Motor neuron (in vitro differentiated cells): ENCODE results near the gene ARF1. TPM values are rescaled to one million over a fixed set of nuclear protein-coding genes. Genes with fewer than 3 reads are reported as not detected.
"Not testable (repeated sequence)": the region's sequence is repeated elsewhere in the genome, so short reads cannot be mapped to it uniquely, and the experiment has no call there.

Source experiments
- ATAC-seq, 8 experiments: fragments of 200-7000 bp; cut with Tn5 transposase; replicated peaks in 6 of 8; 2 replicates each; pipeline ENCODE4 v1.8.0; 2021; ENCODE audit warnings: mild to moderate bottlenecking in 8 of 8, moderate library complexity in 8 of 8
- H3K27ac ChIP-seq, 2 donors: fragments of 250-450 bp; sonication (Bioruptor Pico); 2 replicates each; pipeline ENCODE4 v1.9.0; 2021; ENCODE audit warnings: antibody characterized with exemption in 2 of 2, mild to moderate bottlenecking in 2 of 2, moderate library complexity in 1 of 2
- H3K4me1 ChIP-seq, 2 donors: fragments of 250-450 bp; sonication (Bioruptor Pico); replicated peaks in 1 of 2; 2 replicates each; pipeline ENCODE4 v1.6.1; 2021; ENCODE audit warnings: antibody characterized with exemption in 2 of 2, mild to moderate bottlenecking in 2 of 2, moderate library complexity in 1 of 2
- H3K4me3 ChIP-seq, 5 donors: fragments of 250-450 bp; sonication (Bioruptor Pico); 2 replicates each; pipeline ENCODE4 v1.9.0; 2021; ENCODE audit warnings: antibody characterized with exemption in 5 of 5, mild to moderate bottlenecking in 5 of 5, moderate library complexity in 4 of 5
- WGBS, 10 experiments: fragments of 450-650 bp; shearing (Covaris generic); methylation state at CpG; one replicate each; pipeline ENCODE4 v1.0.0; 2022; 5-methylcytosine and 5-hydroxymethylcytosine counted together
- in situ Hi-C, 9 experiments: fragments of 400-800 bp; cut with MboI; loops; one replicate each; pipeline ENCODE4 v1.15.0; 2021; ENCODE audit warnings: low sequenced_read_pairs in 9 of 9, low pct_unique_long_range_greater_than_20kb in 2 of 9; ENCODE audit not compliant: unreplicated experiment in 9 of 9
- total RNA-seq, 8 experiments: library from RNA; unstranded; fragments of 300-600 nt; gene quantifications; 2 replicates each; pipeline versions ENCODE4 v1.2.3 to v1.2.4, GENCODE V29; 2022

ARF1 gene
- total RNA-seq, 8 experiments from 2014 or later, result 255 to 597 (median 339) TPM

DNA sequence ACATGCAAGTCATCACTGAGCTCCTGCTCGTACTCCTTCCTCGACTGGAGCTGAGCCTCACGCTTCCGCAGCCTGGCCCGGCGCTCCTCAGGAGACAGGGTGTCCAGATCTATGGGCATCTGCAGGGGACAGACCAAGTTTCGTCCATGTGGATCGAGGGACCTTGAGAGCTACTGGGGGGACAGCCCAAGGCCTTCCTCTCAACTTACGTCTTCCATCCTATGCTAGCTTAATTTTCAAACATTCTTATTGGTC is 24.2 kb downstream of the ARF1 start:
- WGBS, 10 experiments, result 62 to 100% (median 92%) methylated on average over 1 to 7 of the region's 9 CpGs; no CpG with 5 or more reads in 2 of the 10 experiments
- no peak for ATAC-seq
- H3K4me1 ChIP-seq, result peaks cover 15 to 21% of the 10 kb centered on the region in 2 donors
- in situ Hi-C loops, result no loop called here
- H3K27ac ChIP-seq, result no peak overlapping the region
- H3K4me3 ChIP-seq, result no peak overlapping the region

GRCh38 chr1:228107636-228108035 is 25.1 kb downstream of the ARF1 start:
- no peak for ATAC-seq
- Histone ChIP-seq H3K4me3 (peak overlapping the region in 1 of 5 donors; percentile 99), H3K27ac (no peak overlapping the region), H3K4me1 (peaks cover 13 to 19% of the 10 kb centered on the region in 2 donors)
- in situ Hi-C loops, result no loop called here
- 95 to 100% (median 95%) methylated on average over 4 to 7 of the region's 19 CpGs; no CpG with 5 or more reads in 7 of the 10 experiments for WGBS, 10 experiments

DNA sequence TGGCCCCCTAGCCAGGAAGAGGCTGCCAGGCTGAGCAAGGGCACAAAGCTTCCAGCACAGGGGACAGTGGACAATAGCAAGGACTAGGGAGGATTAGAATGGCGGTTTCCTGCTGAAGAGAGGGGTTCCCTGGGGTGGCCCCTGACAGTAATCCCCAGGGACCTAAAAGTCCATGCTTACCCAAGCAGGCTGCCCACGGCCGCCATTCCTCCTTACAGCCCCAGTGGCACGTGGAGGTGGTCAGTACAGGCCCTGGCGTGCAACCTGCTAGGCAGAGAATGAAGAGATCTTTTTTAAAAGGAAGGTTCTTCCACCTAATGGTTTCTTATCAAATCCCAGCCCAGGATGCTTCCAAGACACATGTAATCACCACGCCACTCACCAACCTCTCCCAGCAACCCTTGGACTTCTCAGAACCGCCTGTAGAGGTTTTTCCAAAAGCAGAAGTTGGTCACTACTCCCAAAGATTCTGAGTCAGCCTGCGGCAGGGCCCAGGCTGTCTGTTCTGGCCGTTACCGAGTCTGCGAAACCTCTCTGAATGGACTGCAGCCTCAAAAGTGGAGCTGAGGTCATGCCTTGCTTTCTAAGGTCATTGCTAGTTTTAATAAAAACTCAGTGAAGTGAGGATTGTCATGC is 25.7 kb downstream of the ARF1 start:
- peaks cover 13 to 19% of the 10 kb centered on the region in 2 donors for H3K4me1 ChIP-seq
- no peak for ATAC-seq
- in situ Hi-C loops, result no loop called here
- peak overlapping the region; percentile 87 to 94 for H3K27ac ChIP-seq
- WGBS, 10 experiments, result 58 to 80% (median 74%) methylated on average over 4 to 9 of the region's 11 CpGs; no CpG with 5 or more reads in 3 of the 10 experiments
- H3K4me3 ChIP-seq, result peak overlapping the region; percentile 72 to 99 (median 94)

GRCh38 chr1:228108742-228109072 is 26.2 kb downstream of the ARF1 start:
- H3K4me1 ChIP-seq, result peaks cover 13 to 16% of the 10 kb centered on the region in 2 donors
- whole genome bisulfite sequencing, 10 experiments, result 0 to 10% (median 0%) methylated on average over 1 to 8 of the region's 8 CpGs; no CpG with 5 or more reads in 2 of the 10 experiments
- peak overlapping the region; percentile 72 to 99 (median 94) for H3K4me3 ChIP-seq
- in situ Hi-C loops, result no loop called here
- peak in 2 of 8 experiments; percentile 2 to 3 for ATAC-seq
- H3K27ac ChIP-seq, result peak overlapping the region; percentile 87 to 94

- Histone ChIP-seq H3K4me3 (peak within 1 kb of the TSS; percentile 72 to 99 (median 94)), H3K27ac (peak within 1 kb of the TSS; percentile 87 to 94), H3K4me1 (peaks cover 12 to 13% of the 10 kb centered on the region in 2 donors)
- WGBS, 10 experiments, result 0 to 9% methylated on average over 1 to 4 of the region's 66 CpGs; no CpG with 5 or more reads in 8 of the 10 experiments
- in situ Hi-C loops, result no loop called here
- ATAC-seq, result peak; percentile 82 to 96 (median 87)
These were observed 26.8 kb downstream of the ARF1 start, which contains the start of gene MRPL55 for GRCh38 chr1:228109073-228109961. Gene MRPL55, minus strand, starts transcription at chr1:228109299. Its CDS starts 1,039 bp downstream, at chr1:228108260.

- peak overlapping the region; percentile 72 to 99 (median 94) for H3K4me3 ChIP-seq
- in situ Hi-C loops, result no loop called here
- H3K4me1 ChIP-seq, result peaks cover 12 to 13% of the 10 kb centered on the region in 2 donors
- H3K27ac ChIP-seq, result peak overlapping the region; percentile 69 to 80
- ATAC-seq, result peak in 6 of 8 experiments; percentile 3 to 26 (median 14)
- 27 to 100% (median 58%) methylated on average over 1 to 6 of the region's 15 CpGs; no CpG with 5 or more reads in 3 of the 10 experiments for WGBS, 10 experiments
These were observed 27.5 kb downstream of the ARF1 start for GRCh38 chr1:228109962-228110488.

GRCh38 chr1:228110556-228110955 is 28.0 kb downstream of the ARF1 start:
- H3K4me3 ChIP-seq, result peak overlapping the region; percentile 72 to 99 (median 94)
- peak overlapping the region in 1 of 2 donors; percentile 80 for H3K27ac ChIP-seq
- ATAC-seq, result no peak
- in situ Hi-C loops, result no loop called here
- H3K4me1 ChIP-seq, result peaks cover 12 to 13% of the 10 kb centered on the region in 2 donors
- 64 to 100% (median 88%) methylated on average over 2 to 7 of the region's 7 CpGs for WGBS, 10 experiments

DNA sequence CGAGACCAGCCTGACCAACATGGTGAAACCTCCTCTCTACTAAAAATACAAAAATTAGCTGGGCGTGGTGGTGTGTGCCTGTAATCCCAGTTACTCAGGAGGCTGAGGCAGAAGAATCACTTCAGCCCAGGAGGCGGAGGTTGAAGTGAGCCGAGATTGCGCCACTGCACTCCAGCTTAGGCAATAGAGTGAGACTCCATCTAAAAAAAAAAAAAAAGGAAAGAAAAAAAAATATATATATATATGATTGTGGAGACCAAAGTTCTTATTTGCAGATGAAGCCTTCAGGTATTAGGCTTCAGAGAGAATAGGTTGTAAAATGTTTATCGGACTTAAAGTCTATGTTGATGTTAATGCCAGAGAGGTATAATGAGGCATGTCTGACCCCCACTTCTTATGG is 28.8 kb downstream of the ARF1 start:
- ATAC-seq, H3K4me3 ChIP-seq, H3K27ac ChIP-seq, in situ Hi-C loops: not testable (repeated sequence)
- 50 to 100% (median 94%) methylated on average over 1 to 6 of the region's 6 CpGs for WGBS, 10 experiments
- peaks cover 12 to 13% of the 10 kb centered on the region in 2 donors for H3K4me1 ChIP-seq

DNA sequence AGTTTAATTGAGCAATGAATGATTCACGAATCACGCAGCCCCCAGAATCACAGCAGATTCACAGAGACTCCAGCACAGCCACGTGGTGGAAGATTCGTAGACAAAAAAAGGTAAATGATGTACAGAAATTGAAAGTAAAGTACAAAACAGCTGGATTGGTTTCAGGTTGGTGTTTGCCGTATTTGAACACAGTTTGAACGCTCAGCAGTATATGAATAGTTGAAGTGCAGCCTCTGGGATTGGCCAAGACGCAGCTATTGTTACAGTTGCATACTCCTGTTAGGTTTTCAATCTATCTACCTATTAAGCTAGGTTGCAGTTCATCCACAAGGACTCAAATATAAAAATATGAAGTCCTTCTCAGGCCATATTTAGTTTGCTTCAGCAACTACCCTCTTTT is 29.7 kb downstream of the ARF1 start:
- 75 to 100% (median 88%) methylated on average over 3 to 7 of the region's 7 CpGs for WGBS, 10 experiments
- Histone ChIP-seq H3K4me1 (peaks cover 12 to 13% of the 10 kb centered on the region in 2 donors), H3K4me3 (no peak overlapping the region), H3K27ac (no peak overlapping the region)
- in situ Hi-C loops, result no loop called here
- ATAC-seq, result no peak

DNA sequence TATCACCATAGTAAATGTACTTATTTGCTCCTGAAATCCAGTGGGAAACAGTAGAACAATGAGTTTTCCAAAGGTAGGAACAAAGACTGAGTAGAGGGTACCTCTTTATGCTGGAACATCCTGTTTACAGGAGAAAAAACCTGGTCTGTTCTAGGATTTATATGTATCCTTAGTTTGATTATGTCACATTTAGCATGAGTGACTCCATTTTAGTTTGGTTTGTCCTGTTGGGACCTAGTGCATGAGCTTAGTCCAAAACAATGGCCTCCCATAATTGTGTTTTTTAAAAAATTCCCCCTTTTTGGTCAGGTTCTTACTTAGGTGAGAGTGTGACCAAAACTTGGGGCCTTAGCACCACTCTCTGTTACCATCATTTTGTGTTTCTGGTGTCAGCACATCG is 30.1 kb downstream of the ARF1 start:
- 14 to 86% (median 60%) methylated on average over 1 of the region's 1 CpG; no CpG with 5 or more reads in 2 of the 10 experiments for WGBS, 10 experiments
- no peak for ATAC-seq

DNA sequence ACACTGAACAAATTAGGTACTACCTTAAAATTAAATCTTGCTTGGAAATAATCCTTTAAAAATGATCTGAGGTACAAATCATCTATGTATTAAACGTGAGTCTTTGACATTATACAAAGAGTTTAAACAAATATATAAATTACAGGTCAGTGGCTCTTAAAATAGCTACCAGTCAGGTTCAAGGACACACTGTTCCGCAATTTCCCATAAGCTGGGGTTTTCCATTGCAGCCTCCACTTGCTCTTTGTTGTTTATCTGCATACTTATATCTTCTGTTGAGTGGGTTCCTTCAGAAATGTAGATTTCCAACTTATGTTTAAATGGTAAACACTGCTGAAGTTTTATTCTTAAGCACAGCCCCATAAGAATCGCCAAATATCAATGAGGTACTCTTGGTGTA is 32.3 kb downstream of the ARF1 start:
- in situ Hi-C loops, result no loop called here
- Histone ChIP-seq H3K27ac (no peak overlapping the region), H3K4me1 (peaks cover 7% of the 10 kb centered on the region in 2 donors), H3K4me3 (no peak overlapping the region)
- no peak for ATAC-seq
- 48 to 100% (median 65%) methylated on average over 1 to 3 of the region's 3 CpGs for WGBS, 10 experiments

More for the DNA sequence above, 30.1 kb downstream of the ARF1 start:
- no peak overlapping the region for H3K27ac ChIP-seq
- H3K4me3 ChIP-seq, result no peak overlapping the region
- H3K4me1 ChIP-seq, result peaks cover 12 to 13% of the 10 kb centered on the region in 2 donors
- in situ Hi-C loops, result no loop called here

GRCh38 chr1:228117335-228117734 is 34.8 kb downstream of the ARF1 start:
- in situ Hi-C loops, result no loop called here
- Histone ChIP-seq H3K27ac (no peak overlapping the region), H3K4me1 (no peaks in the 10 kb centered on the region), H3K4me3 (no peak overlapping the region)
- ATAC-seq, result no peak
- WGBS, 10 experiments, result 86 to 100% (median 97%) methylated on average over 1 to 4 of the region's 4 CpGs; no CpG with 5 or more reads in 1 of the 10 experiments

DNA sequence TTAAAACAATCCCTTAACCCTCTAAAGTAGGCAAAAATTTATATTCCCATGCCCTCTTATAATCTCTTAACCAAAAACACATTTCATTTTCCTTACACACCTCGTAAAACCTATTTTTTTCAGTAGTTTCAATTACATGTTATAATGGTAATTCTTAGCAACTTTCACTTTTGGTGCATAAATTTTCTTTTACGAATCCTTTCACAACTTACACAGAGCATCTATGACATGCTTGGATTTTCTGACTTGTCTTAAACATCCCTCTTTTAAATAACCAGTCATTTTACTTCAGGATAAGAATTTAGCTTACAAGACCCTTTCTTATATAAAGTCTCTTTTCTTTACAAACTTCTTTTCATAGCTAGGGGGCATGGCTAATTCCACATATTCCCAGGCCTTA is 35.5 kb downstream of the ARF1 start:
- 32 to 74% (median 56%) methylated on average over 2 of the region's 2 CpGs for WGBS, 10 experiments
- H3K4me3 ChIP-seq, result no peak overlapping the region
- ATAC-seq, result no peak
- in situ Hi-C loops, result no loop called here
- no peak overlapping the region for H3K27ac ChIP-seq
- H3K4me1 ChIP-seq, result no peaks in the 10 kb centered on the region
